Left colon (tissue), 2 donors: ENCODE measurements around the gene ZNF672. TPM values are rescaled to one million over a fixed set of nuclear protein-coding genes. Genes with fewer than 3 reads are reported as not detected.
A peak's percentile ranks its signal among the peaks of the same experiment; 100 is the strongest.
"Not testable (repeated sequence)": the region's sequence is repeated elsewhere in the genome, so short reads cannot be mapped to it uniquely, and the experiment has no call there.

Source experiments
- ATAC-seq: fragments of 200-7000 bp; cut with Tn5 transposase; one replicate; pipeline ENCODE4 v1.9.1; 2020; ENCODE audit warnings: mild to moderate bottlenecking, moderate library complexity
- DNase-seq, 2 donors: peaks; one replicate each; pipeline ENCODE4 v3.0.0-alpha.2; 2020
- intact Hi-C, 2 donors: fragments of 100-400 bp; cut with DNase I in 1 of 2; cut with micrococcal nuclease in 1 of 2; formaldehyde crosslinking; loops; one replicate each; pipeline versions ENCODE4 v1.11.2 to v1.14.0; 2022; cut with DNase I, micrococcal nuclease
- long read RNA-seq: library from polyadenylated mRNA; unstranded; transcript quantifications from one replicate; pipeline ENCODE4 v2.0.0, GENCODE V29; 2021
- total RNA-seq, 2 donors: library from RNA; stranded (reverse); fragmentation: NEBNext Ultra II Directional; extraction: Animal tissue kit (Norgen Biotek cat#: 25700); gene quantifications; one replicate each; pipeline ENCODE4 v1.2.1, GENCODE V29; 2021
- donor health status: DM: no; HTN: no; CAD: no.
- donor health status: DM: yes; HTN: yes; CAD: no.

The ZNF672 gene
- total RNA-seq: 10 to 100 TPM; 32.9 to 36.2 TPM
- long read RNA-seq, transcript ZNF672-201 (4 exons, 2,989 nt): major isoform, 11 of 59 reads
- long read RNA-seq, partial matches to known transcripts: 46 of 59 reads
- long read RNA-seq, other reads (novel, unspliced or antisense): 2 of 59 reads

GRCh38 chr1:248837781-248838356, at the start of gene ZNF672:
Gene ZNF672 (plus strand): TSS chr1:248838224. CDS start chr1:248847275, 9,051 bp downstream.
- peak; percentile 97 to 98 for DNase-seq
- intact Hi-C loops: no loop called here
- peak; percentile 83 for ATAC-seq

DNA sequence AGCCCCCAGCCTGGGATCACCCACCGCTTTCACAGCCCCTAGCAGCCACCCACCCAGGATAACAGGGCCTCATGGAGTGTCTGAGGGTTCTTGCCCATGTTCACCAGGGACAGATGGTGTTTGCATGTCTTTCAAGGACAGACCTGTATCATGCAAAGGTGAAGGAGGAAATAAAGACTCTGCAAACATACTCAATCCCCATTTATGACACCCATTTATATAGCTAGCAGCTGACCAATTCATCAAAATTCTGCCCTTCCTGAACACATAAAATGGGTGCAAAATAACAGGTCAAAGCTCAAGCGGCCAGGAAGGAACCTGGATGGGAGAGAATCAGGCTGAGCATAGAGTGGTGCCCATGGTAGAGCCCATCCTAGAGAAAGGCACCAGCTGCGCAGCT, 49.7 kb upstream of the ZNF672 start:
- ATAC-seq (peak; percentile 81), DNase-seq (no peak)
- intact Hi-C loops: no loop called here

DNA sequence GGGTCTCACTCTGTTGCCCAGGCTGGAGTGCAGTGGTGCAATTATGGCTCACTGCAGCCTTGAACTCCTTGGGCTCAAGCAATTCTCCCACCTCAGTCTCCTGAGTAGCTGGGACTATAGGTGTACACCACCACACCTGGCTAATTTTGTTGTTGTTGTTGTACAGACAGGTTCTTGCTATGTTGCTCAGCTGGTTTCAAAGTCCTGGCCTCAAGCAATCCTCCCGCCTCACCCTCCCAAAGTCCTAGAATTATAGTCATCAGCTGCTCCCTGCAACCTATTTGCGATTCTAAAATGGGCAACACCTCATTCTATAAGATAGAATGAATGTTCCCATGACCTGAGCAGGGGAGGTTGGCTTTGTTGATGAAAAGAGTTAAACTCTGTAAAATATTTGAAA, 48.7 kb upstream of the ZNF672 start:
- intact Hi-C loops, DNase-seq: not testable (repeated sequence)
- peak; percentile 72 for ATAC-seq

- ATAC-seq (no peak), DNase-seq (no peak)
- intact Hi-C loops: no loop called here
Measured at GRCh38 chr1:248790456-248790855, 47.6 kb upstream of the ZNF672 start.

- intact Hi-C loops: no loop called here
- peak; percentile 40 for ATAC-seq
- no peak for DNase-seq
Measured at GRCh38 chr1:248791010-248791409, 47.0 kb upstream of the ZNF672 start.

DNA sequence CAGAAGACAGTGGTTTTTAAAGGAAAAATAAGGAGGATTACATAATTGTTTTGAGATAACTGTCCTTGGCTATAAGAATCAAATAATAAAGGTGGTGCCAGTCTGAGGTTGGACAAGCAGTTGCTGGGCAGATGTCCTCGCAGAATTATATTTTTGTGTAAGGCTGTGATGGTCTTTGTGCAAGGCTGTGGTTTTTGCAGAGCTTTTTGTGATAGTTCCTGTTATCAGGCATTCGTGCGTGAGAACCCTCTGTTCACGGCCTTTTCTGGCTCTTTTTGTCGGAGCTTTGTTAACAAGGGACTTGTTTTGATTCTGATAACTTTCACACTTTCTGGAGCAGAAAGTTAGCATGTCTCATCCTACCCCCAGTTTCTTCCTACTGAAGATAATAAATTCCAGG, 45.7 kb upstream of the ZNF672 start:
- DNase-seq (no peak), ATAC-seq (no peak)
- intact Hi-C loops: no loop called here

DNA sequence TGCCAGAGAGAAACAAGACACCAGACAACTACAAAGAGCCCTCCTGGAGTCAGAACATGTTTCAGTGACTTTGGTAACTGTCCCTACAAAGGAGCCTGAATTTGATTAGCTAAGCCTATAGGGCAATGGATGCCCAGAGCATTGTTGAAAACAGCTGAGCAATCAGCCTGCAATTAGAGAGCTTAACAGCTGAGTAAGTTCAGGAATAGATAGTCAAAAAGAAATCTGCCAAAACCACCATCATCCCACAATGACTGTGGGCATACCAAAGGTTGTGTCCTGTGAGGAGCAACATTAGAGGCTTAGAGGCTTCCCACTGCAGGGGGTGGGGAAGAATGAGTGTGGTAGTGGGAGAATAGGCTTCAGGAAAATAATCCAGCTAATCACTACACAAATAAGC, 44.4 kb upstream of the ZNF672 start:
- intact Hi-C loops: no loop called here
- ATAC-seq: no peak
- DNase-seq: no peak

GRCh38 chr1:248794663-248795062, 43.4 kb upstream of the ZNF672 start:
- ATAC-seq, intact Hi-C loops: not testable (repeated sequence)

GRCh38 chr1:248798791-248799190, 39.2 kb upstream of the ZNF672 start:
- ATAC-seq: no peak
- DNase-seq: no peak
- intact Hi-C loops: no loop called here

More at GRCh38 chr1:248794663-248795062, 43.4 kb upstream of the ZNF672 start:
- DNase-seq: not testable (repeated sequence)

GRCh38 chr1:248800459-248800858, 37.6 kb upstream of the ZNF672 start:
- ATAC-seq (no peak), DNase-seq (no peak)
- intact Hi-C loops: no loop called here

DNA sequence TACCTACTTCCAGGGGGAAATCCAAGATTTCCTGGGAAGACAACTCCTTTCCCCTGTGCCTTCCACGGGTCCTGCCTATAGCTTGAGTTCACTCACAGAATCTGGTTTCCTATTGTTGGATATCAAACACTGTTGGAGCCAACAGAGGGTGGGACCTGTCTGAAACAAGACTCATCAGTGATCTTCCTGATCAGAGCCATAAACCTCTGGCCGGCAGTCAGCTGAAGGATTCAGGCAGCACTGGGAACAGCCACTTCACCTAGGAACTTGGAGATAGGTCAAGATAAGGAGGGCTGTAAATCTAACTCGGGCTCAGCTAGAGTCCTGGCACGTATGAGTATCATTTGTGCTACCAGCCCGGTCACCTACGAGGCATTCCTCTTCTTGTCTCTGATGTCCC, 35.6 kb upstream of the ZNF672 start:
- DNase-seq: peak; percentile 62 to 76
- peak; percentile 78 for ATAC-seq
- intact Hi-C loops: no loop called here

- DNase-seq, intact Hi-C loops, ATAC-seq: not testable (repeated sequence)
Measured at GRCh38 chr1:248803501-248803900, 34.5 kb upstream of the ZNF672 start.

- intact Hi-C loops: no loop called here
- peak; percentile 67 for ATAC-seq
- peak; percentile 32 to 45 for DNase-seq
Measured at GRCh38 chr1:248804771-248805681, 33.0 kb upstream of the ZNF672 start.

DNA sequence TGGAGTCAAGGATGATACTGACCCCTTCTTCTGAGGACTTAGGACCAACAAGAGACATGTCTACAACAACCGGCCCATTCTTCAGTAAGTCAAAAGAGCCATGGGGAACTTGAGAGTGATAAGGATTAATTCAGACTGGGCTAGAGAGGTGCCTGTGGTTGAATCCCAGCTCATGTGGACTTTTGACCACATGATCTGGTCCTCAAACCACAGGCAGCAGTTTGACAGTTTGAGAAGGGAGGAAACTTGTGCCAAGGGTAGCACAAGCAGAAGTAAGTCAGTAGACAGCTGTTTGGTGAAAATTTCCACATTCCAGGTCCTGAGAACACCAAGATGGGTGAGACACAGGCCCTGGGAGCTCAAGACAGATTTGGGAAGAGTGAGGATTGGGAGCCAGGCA, 32.1 kb upstream of the ZNF672 start:
- intact Hi-C loops: no loop called here
- no peak for DNase-seq
- ATAC-seq: no peak

GRCh38 chr1:248807067-248807737, 30.8 kb upstream of the ZNF672 start:
- peak; percentile 51 to 68 for DNase-seq
- peak; percentile 62 for ATAC-seq
- intact Hi-C loops: no loop called here

DNA sequence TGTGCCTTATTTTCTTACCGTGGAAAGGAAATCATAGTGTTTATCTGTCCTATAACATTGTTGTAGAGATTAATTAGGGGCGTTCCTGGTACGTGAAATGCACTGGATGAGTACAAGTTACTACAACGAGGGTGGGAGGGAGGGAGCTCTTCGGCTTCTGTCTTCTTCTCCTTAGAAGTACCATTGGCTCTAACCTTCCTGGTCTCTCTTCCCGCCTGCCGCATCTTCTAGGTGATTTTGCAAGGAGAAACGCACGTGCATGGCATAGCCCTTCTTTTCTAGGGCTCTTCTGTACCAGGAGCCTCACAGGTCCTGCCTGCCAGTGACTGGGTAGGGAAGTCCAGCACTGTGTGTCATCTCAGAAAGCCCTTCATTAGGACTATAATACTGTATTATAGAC, 29.1 kb upstream of the ZNF672 start:
- intact Hi-C loops: no loop called here
- no peak for DNase-seq
- no peak for ATAC-seq

- DNase-seq (no peak), ATAC-seq (no peak)
- intact Hi-C loops: no loop called here
Measured at GRCh38 chr1:248810000-248810726, 27.9 kb upstream of the ZNF672 start.

DNA sequence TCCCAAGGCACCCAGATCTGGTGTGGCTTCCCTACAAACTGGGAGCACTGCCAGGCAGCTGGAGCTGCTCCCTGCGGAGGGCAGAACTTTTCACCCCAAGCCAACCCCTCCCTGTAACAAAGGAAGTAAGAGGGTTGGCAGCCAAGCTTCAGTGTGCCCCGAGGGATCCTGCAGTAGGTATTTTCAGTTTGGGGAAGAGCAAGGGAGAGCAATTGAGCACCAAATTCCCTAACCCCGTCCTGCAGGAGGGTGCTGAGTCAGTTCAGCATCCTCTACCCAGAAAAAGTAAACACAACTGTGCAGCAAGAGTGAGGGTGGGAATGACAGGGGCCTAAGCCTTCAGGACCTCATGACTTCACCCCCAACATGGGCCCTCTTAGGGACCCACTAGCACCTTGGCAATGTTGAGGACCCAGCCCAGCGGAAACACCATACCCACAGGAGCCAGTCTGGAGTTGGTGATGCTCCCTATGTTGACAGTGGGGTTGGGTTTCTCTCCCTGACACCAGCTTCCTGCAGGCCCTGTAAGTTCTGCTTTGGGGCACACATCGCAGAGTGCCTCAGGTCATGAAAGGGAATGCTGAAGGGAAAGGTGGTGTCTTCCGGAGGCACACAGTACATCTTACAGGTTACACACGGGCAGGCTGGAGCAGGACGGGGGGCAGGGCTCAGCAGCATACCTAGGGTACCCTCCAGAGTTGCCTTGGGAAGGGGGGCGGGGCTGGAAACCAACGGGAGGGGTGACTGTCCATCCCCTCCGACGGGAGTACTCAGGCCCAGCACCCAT, 27.1 kb upstream of the ZNF672 start:
- DNase-seq (peak in 1 of 2 donors; percentile 30), ATAC-seq (peak; percentile 27)
- intact Hi-C loops: no loop called here
